ENCODE data around the gene CBX4.

CBX4 gene

GRCh38 chr17:79785900-79786810 lies 53.1 kb downstream of the CBX4 start:
- no peak for FAIRE-seq

- no peak for FAIRE-seq
Measured at GRCh38 chr17:79785017-79785899, 54.0 kb downstream of the CBX4 start.

GRCh38 chr17:79784353-79785016 lies 54.8 kb downstream of the CBX4 start:
- FAIRE-seq, result no peak

GRCh38 chr17:79783891-79784290 lies 55.3 kb downstream of the CBX4 start:
- FAIRE-seq, result no peak

All from islet of Langerhans (tissue), 1 donor.